Measurements from ENCODE around the gene NES. TPM values are rescaled to one million over a fixed set of nuclear protein-coding genes. Genes with fewer than 3 reads are reported as not detected.
"Not testable (repeated sequence)": the region's sequence is repeated elsewhere in the genome, so short reads cannot be mapped to it uniquely, and the experiment has no call there.

The NES gene
- total RNA-seq, 1 donor from 2014 or later = 494 TPM

DNA sequence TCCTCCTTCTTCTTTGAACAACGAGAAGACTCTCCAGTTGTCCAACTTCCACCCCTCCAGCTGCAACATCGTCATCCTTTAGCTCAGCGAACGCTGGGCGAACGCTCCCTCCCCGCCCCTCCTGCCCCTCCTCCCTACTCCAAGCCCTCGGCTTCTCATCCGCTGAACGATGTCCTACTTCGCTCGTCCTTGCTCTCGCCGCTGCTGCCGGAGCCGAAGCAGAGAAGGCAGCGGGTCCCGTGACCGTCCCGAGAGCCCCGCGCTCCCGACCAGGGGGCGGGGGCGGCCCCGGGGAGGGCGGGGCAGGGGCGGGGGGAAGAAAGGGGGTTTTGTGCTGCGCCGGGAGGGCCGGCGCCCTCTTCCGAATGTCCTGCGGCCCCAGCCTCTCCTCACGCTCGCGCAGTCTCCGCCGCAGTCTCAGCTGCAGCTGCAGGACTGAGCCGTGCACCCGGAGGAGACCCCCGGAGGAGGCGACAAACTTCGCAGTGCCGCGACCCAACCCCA lies 35.4 kb downstream of the NES start, which contains the start of gene BCAN:
TSS of gene BCAN (plus strand) at position 357 of the 504 bp plus-strand sequence. CDS start 3,938 bp downstream, outside the sequence.
- H3K4me3 ChIP-seq (ENCODE audit: low read length in 3 of 3) = peak within 1 kb of the TSS in 1 of 3 donors; percentile 41
- H3K36me3 ChIP-seq (ENCODE audit: control insufficient read depth in 3 of 3, insufficient read depth in 3 of 3, low read length in 3 of 3) = no peaks in the 10 kb centered on the region
- no peaks in the 10 kb centered on the region for H3K9me3 ChIP-seq (ENCODE audit: control insufficient read depth in 3 of 3, low read length in 3 of 3)
- no peak within 1 kb of the TSS for H3K9ac ChIP-seq (ENCODE audit: low read depth in 1 of 3, low read length in 3 of 3)
- H3K4me1 ChIP-seq (ENCODE audit: control insufficient read depth in 3 of 3, insufficient read depth in 3 of 3, low read length in 3 of 3) = peaks cover 17 to 34% (median 33%) of the 10 kb centered on the region in 3 donors
- H3K27ac ChIP-seq (ENCODE audit: low read depth, low read length) = no peak within 1 kb of the TSS
- peaks cover 55 to 70% (median 62%) of the 10 kb centered on the region in 3 donors for H3K27me3 ChIP-seq (ENCODE audit: control insufficient read depth in 3 of 3, insufficient read depth in 3 of 3, low read length in 3 of 3)

DNA sequence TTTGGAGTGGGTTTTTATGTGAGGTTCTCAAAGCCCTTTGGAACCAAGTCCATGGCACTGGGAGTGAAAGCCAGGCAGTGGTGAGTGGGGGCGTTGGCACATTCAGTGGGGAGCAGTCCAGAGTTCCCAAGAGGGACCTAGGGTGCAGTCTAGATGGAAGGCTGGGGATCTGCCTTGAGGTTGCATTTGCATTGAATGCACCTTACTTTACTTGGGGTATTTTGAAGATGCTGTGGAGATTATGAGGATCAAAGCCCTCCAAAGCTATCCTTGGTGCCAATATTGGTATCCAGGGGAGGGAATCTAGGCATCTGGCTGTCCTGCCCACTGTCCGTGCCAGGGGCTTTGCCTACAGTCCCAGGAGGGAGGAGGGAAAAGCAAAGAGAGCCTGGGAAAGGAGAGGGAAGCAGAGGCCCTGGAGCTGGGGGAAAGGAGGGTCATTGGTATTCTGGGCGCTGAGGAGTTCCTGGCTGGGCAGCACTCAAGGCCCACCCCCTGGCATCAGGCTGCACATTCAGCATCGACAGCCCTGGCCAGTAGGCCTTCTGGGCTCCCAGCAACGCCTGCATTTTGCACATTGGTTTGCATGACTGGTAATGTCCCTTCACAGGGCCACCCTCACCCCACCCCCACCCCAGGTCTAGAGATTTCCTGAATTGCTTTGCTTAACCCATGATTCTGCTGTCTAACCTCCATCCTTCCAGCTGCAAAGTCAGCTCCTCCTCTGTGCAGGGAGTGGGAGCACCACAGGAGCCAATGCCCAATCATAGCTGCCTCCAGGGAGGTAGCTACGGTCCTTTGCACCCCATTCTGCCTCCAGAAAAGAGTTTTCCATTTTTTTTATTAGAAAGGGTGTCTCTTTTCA lies 36.1 kb downstream of the NES start:
- Histone ChIP-seq H3K9ac (ENCODE audit: low read depth in 1 of 3, low read length in 3 of 3) (no peak overlapping the region), H3K27ac (ENCODE audit: low read depth, low read length) (no peak overlapping the region), H3K27me3 (ENCODE audit: control insufficient read depth in 3 of 3, insufficient read depth in 3 of 3, low read length in 3 of 3) (peaks cover 48 to 68% (median 55%) of the 10 kb centered on the region in 3 donors), H3K9me3 (ENCODE audit: control insufficient read depth in 3 of 3, low read length in 3 of 3) (no peaks in the 10 kb centered on the region), H3K4me1 (ENCODE audit: control insufficient read depth in 3 of 3, insufficient read depth in 3 of 3, low read length in 3 of 3) (peaks cover 17 to 34% (median 33%) of the 10 kb centered on the region in 3 donors), H3K36me3 (ENCODE audit: control insufficient read depth in 3 of 3, insufficient read depth in 3 of 3, low read length in 3 of 3) (no peaks in the 10 kb centered on the region), H3K4me3 (ENCODE audit: low read length in 3 of 3) (no peak overlapping the region)

GRCh38 chr1:156639601-156640101 lies 37.6 kb downstream of the NES start:
- Histone ChIP-seq H3K4me3 (ENCODE audit: low read length in 3 of 3) (peak overlapping the region in 1 of 3 donors; percentile 29), H3K4me1 (ENCODE audit: control insufficient read depth in 3 of 3, insufficient read depth in 3 of 3, low read length in 3 of 3) (peaks cover 17 to 34% (median 33%) of the 10 kb centered on the region in 3 donors), H3K27me3 (ENCODE audit: control insufficient read depth in 3 of 3, insufficient read depth in 3 of 3, low read length in 3 of 3) (peaks cover 38 to 61% (median 46%) of the 10 kb centered on the region in 3 donors), H3K9me3 (ENCODE audit: control insufficient read depth in 3 of 3, low read length in 3 of 3) (no peaks in the 10 kb centered on the region), H3K36me3 (ENCODE audit: control insufficient read depth in 3 of 3, insufficient read depth in 3 of 3, low read length in 3 of 3) (no peaks in the 10 kb centered on the region), H3K9ac (ENCODE audit: low read depth in 1 of 3, low read length in 3 of 3) (peak overlapping the region in 1 of 3 donors; percentile 54), H3K27ac (ENCODE audit: low read depth, low read length) (peak overlapping the region; percentile 66)

- Histone ChIP-seq H3K4me1 (ENCODE audit: control insufficient read depth in 3 of 3, insufficient read depth in 3 of 3, low read length in 3 of 3) (peaks cover 17 to 34% (median 33%) of the 10 kb centered on the region in 3 donors), H3K9ac (ENCODE audit: low read depth in 1 of 3, low read length in 3 of 3) (no peak overlapping the region), H3K4me3 (ENCODE audit: low read length in 3 of 3) (no peak overlapping the region), H3K27me3 (ENCODE audit: control insufficient read depth in 3 of 3, insufficient read depth in 3 of 3, low read length in 3 of 3) (peaks cover 36 to 58% (median 38%) of the 10 kb centered on the region in 3 donors), H3K9me3 (ENCODE audit: control insufficient read depth in 3 of 3, low read length in 3 of 3) (no peaks in the 10 kb centered on the region), H3K27ac (ENCODE audit: low read depth, low read length) (no peak overlapping the region), H3K36me3 (ENCODE audit: control insufficient read depth in 3 of 3, insufficient read depth in 3 of 3, low read length in 3 of 3) (no peaks in the 10 kb centered on the region)
Observed at GRCh38 chr1:156638189-156638985, 38.8 kb downstream of the NES start.

GRCh38 chr1:156632355-156632754 lies 44.9 kb downstream of the NES start:
- Histone ChIP-seq H3K9me3 (ENCODE audit: control insufficient read depth in 3 of 3, low read length in 3 of 3) (no peaks in the 10 kb centered on the region), H3K36me3 (ENCODE audit: control insufficient read depth in 3 of 3, insufficient read depth in 3 of 3, low read length in 3 of 3) (no peaks in the 10 kb centered on the region), H3K9ac (ENCODE audit: low read depth in 1 of 3, low read length in 3 of 3) (no peak overlapping the region), H3K4me1 (ENCODE audit: control insufficient read depth in 3 of 3, insufficient read depth in 3 of 3, low read length in 3 of 3) (no peaks in the 10 kb centered on the region), H3K27me3 (ENCODE audit: control insufficient read depth in 3 of 3, insufficient read depth in 3 of 3, low read length in 3 of 3) (peaks cover 12 to 35% (median 22%) of the 10 kb centered on the region in 3 donors), H3K4me3 (ENCODE audit: low read length in 3 of 3) (no peak overlapping the region), H3K27ac (ENCODE audit: low read depth, low read length) (no peak overlapping the region)

DNA sequence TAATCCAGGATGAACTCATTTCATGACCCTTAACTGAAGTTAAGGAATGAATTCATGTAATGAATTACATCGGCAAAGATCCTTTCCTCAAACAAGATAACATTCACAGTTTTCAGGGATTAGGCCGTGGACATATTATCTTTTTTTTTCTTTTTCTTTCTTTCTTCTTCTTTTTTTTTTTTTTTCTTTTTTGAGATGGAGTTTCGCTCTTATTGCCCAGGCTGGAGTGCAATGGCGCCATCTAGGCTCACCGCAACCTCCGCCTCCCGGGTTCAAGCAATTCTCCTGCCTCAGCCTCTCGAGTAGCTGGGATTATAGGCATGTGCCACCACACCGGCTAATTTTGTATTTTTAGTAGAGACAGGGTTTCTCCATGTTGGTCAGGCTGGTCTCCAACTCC lies 46.1 kb downstream of the NES start:
- not testable (repeated sequence) for H3K4me1 ChIP-seq (ENCODE audit: control insufficient read depth in 3 of 3, insufficient read depth in 3 of 3, low read length in 3 of 3); H3K9ac ChIP-seq (ENCODE audit: low read depth in 1 of 3, low read length in 3 of 3); H3K27ac ChIP-seq (ENCODE audit: low read depth, low read length); H3K36me3 ChIP-seq (ENCODE audit: control insufficient read depth in 3 of 3, insufficient read depth in 3 of 3, low read length in 3 of 3); H3K9me3 ChIP-seq (ENCODE audit: control insufficient read depth in 3 of 3, low read length in 3 of 3); H3K4me3 ChIP-seq (ENCODE audit: low read length in 3 of 3)
- peaks cover 18 to 36% (median 28%) of the 10 kb centered on the region in 3 donors for H3K27me3 ChIP-seq (ENCODE audit: control insufficient read depth in 3 of 3, insufficient read depth in 3 of 3, low read length in 3 of 3)

GRCh38 chr1:156629823-156630449 lies 47.3 kb downstream of the NES start:
- H3K27me3 ChIP-seq (ENCODE audit: control insufficient read depth in 3 of 3, insufficient read depth in 3 of 3, low read length in 3 of 3) = peaks cover 29 to 41% (median 40%) of the 10 kb centered on the region in 3 donors

GRCh38 chr1:156627313-156627880 lies 49.8 kb downstream of the NES start:
- peaks cover 43 to 48% (median 47%) of the 10 kb centered on the region in 3 donors for H3K27me3 ChIP-seq (ENCODE audit: control insufficient read depth in 3 of 3, insufficient read depth in 3 of 3, low read length in 3 of 3)
- no peaks in the 10 kb centered on the region for H3K36me3 ChIP-seq (ENCODE audit: control insufficient read depth in 3 of 3, insufficient read depth in 3 of 3, low read length in 3 of 3)
- H3K9ac ChIP-seq (ENCODE audit: low read depth in 1 of 3, low read length in 3 of 3) = no peak overlapping the region
- H3K9me3 ChIP-seq (ENCODE audit: control insufficient read depth in 3 of 3, low read length in 3 of 3) = no peaks in the 10 kb centered on the region
- H3K4me3 ChIP-seq (ENCODE audit: low read length in 3 of 3) = no peak overlapping the region
- no peak overlapping the region for H3K27ac ChIP-seq (ENCODE audit: low read depth, low read length)
- H3K4me1 ChIP-seq (ENCODE audit: control insufficient read depth in 3 of 3, insufficient read depth in 3 of 3, low read length in 3 of 3) = peaks cover 16 to 20% (median 18%) of the 10 kb centered on the region in 3 donors

More at GRCh38 chr1:156629823-156630449, 47.3 kb downstream of the NES start:
- no peaks in the 10 kb centered on the region for H3K9me3 ChIP-seq (ENCODE audit: control insufficient read depth in 3 of 3, low read length in 3 of 3)
- H3K9ac ChIP-seq (ENCODE audit: low read depth in 1 of 3, low read length in 3 of 3) = no peak overlapping the region
- H3K27ac ChIP-seq (ENCODE audit: low read depth, low read length) = no peak overlapping the region
- H3K4me1 ChIP-seq (ENCODE audit: control insufficient read depth in 3 of 3, insufficient read depth in 3 of 3, low read length in 3 of 3) = peaks cover 7 to 8% (median 7%) of the 10 kb centered on the region in 3 donors
- no peak overlapping the region for H3K4me3 ChIP-seq (ENCODE audit: low read length in 3 of 3)
- no peaks in the 10 kb centered on the region for H3K36me3 ChIP-seq (ENCODE audit: control insufficient read depth in 3 of 3, insufficient read depth in 3 of 3, low read length in 3 of 3)

- H3K36me3 ChIP-seq (ENCODE audit: control insufficient read depth in 3 of 3, insufficient read depth in 3 of 3, low read length in 3 of 3) = no peaks in the 10 kb centered on the region
- peaks cover 44 to 49% (median 45%) of the 10 kb centered on the region in 3 donors for H3K27me3 ChIP-seq (ENCODE audit: control insufficient read depth in 3 of 3, insufficient read depth in 3 of 3, low read length in 3 of 3)
- H3K9me3 ChIP-seq (ENCODE audit: control insufficient read depth in 3 of 3, low read length in 3 of 3) = no peaks in the 10 kb centered on the region
- H3K27ac ChIP-seq (ENCODE audit: low read depth, low read length) = no peak overlapping the region
- no peak overlapping the region for H3K4me3 ChIP-seq (ENCODE audit: low read length in 3 of 3)
- H3K9ac ChIP-seq (ENCODE audit: low read depth in 1 of 3, low read length in 3 of 3) = no peak overlapping the region
- H3K4me1 ChIP-seq (ENCODE audit: control insufficient read depth in 3 of 3, insufficient read depth in 3 of 3, low read length in 3 of 3) = peaks cover 16 to 20% (median 18%) of the 10 kb centered on the region in 3 donors
Observed at GRCh38 chr1:156626079-156626438, 51.1 kb downstream of the NES start.

All from skeletal muscle tissue (tissue), 4 donors.